Fibroblast of skin of abdomen (primary cell): ENCODE results near the gene ETNK1.

Experiments used
- DNase-seq: peaks from one replicate; pipeline ENCODE4 v3.0.0-alpha.2; 2013

The ETNK1 gene

DNA sequence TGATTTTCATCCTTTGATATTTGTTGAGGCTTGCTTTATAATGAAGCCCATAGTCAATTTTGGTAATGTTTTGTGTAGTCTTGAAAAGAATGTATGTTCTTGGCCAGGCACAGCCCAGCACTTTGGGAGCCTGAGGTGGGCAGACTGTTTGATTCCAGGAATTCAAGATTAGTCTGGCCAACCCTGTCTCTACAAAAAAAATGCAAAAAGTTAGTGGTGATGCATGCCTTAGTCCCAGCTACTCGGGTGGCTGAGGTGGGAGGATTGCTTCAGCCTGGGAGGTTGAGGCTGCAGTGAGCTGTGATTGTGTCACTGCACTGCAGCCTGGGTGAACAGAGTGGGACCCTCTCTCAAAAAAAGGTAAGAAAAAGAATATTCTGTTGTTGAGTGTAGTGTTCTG lies 10.8 kb downstream of the ETNK1 start:
- DNase-seq: peak; percentile 39

GRCh38 chr12:22640851-22641250 lies 15.9 kb downstream of the ETNK1 start:
- DNase-seq: no peak

GRCh38 chr12:22641353-22642053 lies 16.5 kb downstream of the ETNK1 start:
- DNase-seq: no peak

- DNase-seq: no peak
Measured at GRCh38 chr12:22648668-22649067, 23.7 kb downstream of the ETNK1 start.

GRCh38 chr12:22653075-22653474 lies 28.1 kb downstream of the ETNK1 start:
- no peak for DNase-seq

DNA sequence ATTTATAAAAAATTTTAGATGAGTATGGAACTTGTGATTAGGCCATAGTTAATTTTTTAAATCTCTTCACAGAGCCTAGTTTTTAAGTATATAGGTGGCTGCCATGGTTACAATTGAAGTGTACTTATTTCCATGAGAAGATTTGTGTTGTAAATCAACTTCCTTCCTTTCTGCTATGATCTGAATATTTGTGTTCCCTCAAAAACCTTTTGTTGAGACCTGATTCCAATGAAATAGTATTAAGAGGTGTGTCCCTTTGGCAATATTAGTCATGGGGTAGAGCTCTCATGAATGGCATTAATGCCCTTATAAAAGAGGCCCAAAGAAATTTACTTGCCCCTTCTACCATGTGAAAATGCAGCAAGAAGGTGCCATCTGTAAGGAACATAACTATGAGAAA lies 28.8 kb downstream of the ETNK1 start:
- no peak for DNase-seq

- DNase-seq: no peak
Measured at GRCh38 chr12:22656376-22656775, 31.4 kb downstream of the ETNK1 start.

GRCh38 chr12:22656831-22657230 lies 31.9 kb downstream of the ETNK1 start:
- DNase-seq: no peak

GRCh38 chr12:22657538-22657937 lies 32.6 kb downstream of the ETNK1 start:
- DNase-seq: no peak

DNA sequence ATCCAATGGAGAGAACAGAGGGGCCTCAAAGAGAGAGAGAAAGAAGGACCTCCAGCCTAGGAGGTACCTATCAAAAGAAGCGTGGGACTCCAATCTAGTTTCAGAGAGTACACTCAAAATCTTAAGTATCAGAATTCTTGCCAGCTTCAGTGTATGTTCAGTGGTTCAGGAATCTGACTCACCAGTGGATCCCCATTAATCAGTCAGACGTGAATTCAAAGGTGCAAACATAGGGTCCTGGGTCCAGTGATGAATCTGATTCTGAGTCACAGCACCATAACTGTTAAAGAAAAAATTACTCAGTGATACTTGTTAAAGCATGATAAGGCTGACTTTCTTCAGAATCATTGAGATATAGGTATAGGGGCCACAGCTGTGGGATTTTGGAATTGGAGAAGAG lies 33.2 kb downstream of the ETNK1 start:
- DNase-seq: peak; percentile 80

DNA sequence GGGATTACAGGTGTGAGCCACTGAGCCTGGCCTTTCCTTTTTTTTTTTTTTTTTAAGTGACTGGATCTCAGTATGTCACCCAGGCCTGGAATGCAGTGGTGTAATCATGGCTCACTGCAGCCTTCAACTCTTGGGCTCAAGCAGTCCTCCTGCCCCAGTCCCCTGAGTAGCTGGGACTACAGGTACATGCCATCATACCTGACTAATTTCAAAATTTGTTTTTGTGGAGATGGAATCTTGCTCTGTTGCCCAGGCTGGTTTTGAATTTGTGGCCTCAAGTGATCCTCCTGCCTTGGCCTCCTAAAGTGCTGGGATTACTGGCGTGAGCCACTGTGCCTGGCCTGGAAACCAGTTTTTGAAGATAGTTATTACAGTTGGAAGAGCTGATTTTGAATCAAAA lies 37.4 kb downstream of the ETNK1 start:
- no peak for DNase-seq

DNA sequence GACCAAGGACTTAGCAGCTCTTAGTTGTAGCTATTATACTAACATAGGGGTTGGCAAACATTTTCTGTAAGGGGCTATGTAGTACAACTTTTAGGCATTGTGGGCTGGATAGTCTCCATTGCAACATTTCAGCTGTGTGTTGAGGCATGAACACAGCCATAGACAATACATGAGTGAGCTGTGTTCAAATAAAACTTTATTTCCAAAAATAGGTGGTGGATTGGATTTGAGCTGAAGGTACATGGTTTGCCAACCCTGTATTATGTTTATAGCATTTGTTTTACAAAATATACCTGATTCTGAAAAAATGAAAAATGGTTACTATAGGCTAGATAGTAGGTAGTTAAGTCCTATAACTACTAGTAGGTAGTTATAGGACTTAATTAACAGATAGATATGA lies 40.5 kb downstream of the ETNK1 start:
- no peak for DNase-seq

- DNase-seq: no peak
Measured at GRCh38 chr12:22667122-22667521, 42.2 kb downstream of the ETNK1 start.

DNA sequence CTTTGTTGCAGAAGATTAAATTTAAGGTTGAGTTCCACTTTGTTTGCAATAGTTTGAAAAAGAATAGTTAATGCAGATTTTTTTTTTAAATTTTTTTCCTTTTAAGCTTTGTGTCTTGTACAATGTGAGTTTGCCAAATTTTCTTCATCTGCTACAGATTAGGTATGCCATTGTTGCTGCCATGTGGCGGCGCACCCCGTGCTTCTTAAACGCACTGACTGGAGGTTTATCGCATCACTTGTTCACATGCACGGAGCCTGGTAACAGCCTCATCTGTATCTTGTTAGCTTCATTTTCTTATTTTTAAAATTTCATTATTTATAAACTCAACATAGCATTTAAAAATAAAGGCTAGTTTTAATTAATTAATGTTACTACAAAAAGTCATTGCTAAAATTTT lies 43.5 kb downstream of the ETNK1 start:
- DNase-seq: no peak

- no peak for DNase-seq
Measured at GRCh38 chr12:22670762-22671161, 45.8 kb downstream of the ETNK1 start.

GRCh38 chr12:22672951-22673350 lies 48.0 kb downstream of the ETNK1 start:
- peak; percentile 84 for DNase-seq

GRCh38 chr12:22677781-22678574 lies 53.0 kb downstream of the ETNK1 start:
- DNase-seq: no peak

DNA sequence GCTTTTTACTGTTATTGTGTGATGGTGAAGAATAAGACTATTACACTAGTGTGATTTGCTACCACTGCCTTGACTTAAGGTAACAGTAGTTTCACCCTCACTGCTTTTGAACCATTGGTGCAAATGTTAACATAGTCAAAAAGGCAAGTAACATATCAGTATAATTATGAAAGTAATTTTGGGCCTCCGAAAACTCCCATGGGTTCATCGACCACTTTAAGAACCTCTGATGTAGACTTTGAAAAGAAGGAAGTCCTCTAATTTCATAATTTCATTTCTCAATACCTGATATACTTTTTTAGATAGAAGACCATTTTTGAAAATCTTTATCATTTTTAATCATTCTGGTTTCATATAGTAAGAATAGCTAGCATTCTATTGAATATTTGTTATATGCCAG lies 57.7 kb downstream of the ETNK1 start:
- no peak for DNase-seq

DNA sequence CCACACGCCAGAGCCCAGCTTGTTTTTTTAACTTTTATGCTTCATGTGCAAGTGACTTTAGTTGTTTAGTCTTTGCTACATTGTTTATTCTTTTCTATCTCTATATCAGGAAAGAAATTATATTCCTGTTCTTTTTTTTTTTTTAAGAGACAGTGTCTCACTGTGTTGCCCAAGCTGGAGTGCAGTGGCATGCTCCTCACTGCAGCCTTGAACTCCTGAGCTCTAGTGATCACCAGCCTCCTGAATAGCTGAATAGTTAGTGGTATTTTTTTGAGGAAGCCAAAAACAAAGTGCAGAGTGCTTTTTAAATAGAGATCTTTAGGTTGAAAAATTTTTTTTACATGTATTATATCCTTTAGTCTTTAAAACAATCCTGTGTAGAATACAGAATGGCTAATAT lies 58.2 kb downstream of the ETNK1 start:
- DNase-seq: no peak

DNA sequence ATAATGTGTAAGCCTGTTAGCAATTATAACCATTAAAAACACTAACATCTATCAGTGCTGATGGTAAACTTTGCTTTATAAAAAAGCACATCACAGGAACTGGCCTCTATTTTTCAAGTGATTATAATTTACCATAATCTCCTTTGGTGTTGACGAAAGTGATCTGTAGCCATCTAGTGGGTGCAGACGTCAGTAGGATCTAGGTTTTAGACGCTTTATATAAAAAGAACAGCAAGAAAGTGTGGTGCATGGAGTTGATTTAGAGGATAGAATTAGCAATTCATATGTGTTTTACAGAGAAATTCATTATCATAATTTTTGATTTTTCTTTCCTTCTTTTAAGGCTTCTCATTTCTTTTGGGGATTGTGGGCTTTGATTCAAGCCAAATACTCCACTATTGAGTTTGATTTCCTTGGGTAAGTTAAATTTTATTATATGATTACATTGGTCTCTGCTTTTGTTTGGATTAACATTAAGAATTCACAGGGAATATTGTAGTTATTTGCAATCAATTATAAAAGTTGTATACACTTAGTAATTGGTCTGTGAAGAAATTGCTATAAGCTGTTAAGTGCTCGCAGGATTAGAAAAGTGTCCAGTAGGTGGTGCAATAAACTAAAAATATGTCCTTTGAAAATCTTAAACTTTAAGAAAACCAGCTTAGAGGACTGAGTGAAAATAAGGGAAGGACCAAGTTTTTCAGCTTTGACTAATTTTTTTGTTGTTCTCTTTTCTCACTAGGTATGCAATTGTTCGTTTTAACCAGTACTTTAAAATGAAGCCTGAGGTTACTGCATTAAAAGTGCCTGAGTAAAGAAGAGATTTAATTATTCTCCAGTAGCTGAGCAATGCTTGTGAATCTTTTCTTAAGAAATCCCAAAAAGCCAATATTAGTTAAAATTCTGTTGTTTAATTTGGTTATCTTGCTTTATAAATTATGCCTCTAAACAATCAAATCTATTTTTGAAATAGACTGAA lies 59.5 kb downstream of the ETNK1 start:
- peak; percentile 30 for DNase-seq

DNA sequence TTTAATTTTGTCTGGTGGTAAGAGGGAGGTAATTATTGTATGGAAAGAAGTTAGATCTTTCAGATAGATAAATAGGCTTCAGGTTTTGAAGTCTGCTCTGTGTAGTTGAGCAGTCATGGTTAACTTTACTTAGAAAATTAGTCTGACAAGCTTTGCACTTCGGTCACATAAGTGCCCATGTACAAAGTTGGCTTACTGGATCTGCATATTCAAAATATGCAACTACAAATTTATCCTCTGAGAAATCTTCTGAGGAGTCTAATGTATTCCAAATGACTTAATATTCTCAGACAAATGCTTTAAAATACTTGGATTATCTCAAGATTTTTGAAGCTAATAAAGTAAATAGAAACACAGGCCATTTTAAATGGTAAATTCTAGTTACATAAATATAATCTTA lies 61.2 kb downstream of the ETNK1 start:
- no peak for DNase-seq

GRCh38 chr12:22687361-22688076 lies 62.5 kb downstream of the ETNK1 start:
- peak; percentile 57 for DNase-seq
